GM19193 (cell line): ENCODE results near the gene PHF3.

Experiments
- POLR2A ChIP-seq: IDR thresholded peaks from 4 replicates; pipeline ENCODE4 v1.6.1; 2011; ENCODE audit not compliant: insufficient read depth, insufficient read length; ENCODE audit errors: extremely low read depth

PHF3 gene

GRCh38 chr6:63759605-63760105 is 124.1 kb downstream of the PHF3 start:
- no peak for TF ChIP-seq POLR2A

- TF ChIP-seq POLR2A: no peak
These were observed 124.6 kb downstream of the PHF3 start for GRCh38 chr6:63760199-63760598.

GRCh38 chr6:63764318-63764916 is 128.8 kb downstream of the PHF3 start:
- TF ChIP-seq POLR2A: no peak
